GM18505 (cell line): ENCODE measurements around the gene CAPZB.

Experiments
- ATAC-seq: cut with Tn5 transposase; IDR thresholded peaks from one replicate; pipeline ENCODE4 v1.9.1; 2021; ENCODE audit not compliant: unreplicated experiment
- POLR2A ChIP-seq: IDR thresholded peaks from 4 replicates; pipeline ENCODE4 v1.6.1; 2011; ENCODE audit warnings: borderline replicate concordance; ENCODE audit not compliant: insufficient read depth, insufficient read length; ENCODE audit errors: extremely low read depth

CAPZB gene

DNA sequence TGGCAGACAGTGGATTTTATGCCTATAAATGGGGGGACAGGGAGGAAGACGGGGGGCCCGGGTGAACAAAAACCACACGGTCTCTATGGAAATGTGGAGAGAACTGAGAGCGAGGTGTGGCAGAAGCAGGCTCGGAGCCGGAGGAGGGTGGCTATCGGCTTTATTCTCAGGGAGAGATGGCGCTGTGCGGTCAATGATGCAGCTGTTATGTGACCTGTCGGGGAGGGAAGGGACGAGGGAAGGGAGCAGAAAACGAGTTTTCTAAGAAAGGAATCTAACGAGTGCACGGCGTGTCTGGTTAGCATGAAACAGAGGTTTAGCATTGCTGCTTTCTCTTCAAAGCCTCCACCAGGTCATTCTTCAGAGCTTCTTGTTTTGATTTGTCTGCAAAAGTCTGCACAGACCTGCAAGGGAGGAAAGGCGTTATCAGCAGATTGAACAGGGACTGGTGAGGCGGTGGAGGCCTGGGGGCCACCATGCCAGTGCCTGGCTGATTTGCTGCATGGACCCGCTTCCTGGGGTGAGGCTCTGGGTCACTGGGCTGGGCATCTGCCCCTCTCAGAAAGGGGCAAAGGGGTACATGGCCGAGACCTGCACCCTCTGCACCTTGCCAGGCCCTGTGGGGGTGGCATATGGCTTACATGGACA lies 146.0 kb downstream of the CAPZB start:
- no peak for TF ChIP-seq POLR2A
- no peak for ATAC-seq

DNA sequence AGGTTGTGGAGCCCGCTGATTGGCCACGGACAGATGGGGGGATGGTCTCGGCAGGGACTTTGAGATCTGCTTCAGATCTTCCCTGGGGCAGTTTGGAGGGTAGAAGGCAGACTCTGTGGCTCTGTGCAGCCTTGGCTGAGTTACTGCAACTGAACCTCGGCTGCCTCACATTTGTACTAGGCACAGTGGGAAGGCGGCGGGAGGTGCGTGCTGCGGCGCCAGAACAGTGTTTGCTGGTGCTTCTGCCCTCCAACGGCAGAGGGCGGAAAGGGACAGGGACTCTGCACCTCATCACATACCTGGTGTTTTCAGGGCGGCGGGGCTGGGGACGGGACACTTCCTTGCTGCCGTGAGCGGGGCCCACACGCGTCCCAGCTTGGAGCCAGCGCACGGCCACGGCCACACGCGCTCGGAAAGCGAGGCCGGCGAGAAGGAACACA lies 147.0 kb downstream of the CAPZB start:
- TF ChIP-seq POLR2A, result no peak
- ATAC-seq, result no peak

DNA sequence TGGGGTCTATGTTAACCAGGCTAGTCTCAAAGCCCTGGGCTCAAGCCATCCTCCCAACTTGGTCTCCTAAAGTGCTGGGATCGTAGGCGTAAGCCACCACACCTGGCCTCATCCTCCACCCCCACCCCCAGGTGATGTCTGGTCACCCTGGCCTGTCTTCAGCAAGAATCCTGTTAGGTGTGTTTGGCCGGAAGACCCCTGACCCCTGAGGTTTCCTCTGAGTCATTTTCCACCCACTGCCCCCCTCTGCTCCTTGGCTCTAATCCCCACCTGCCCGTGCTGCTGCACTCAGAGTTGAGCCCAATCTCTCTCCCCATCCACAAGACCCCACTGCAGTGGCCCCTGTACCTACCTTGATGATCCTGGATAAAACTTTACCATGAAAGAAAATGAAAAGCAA lies 148.1 kb downstream of the CAPZB start:
- ATAC-seq, result no peak
- TF ChIP-seq POLR2A, result no peak

DNA sequence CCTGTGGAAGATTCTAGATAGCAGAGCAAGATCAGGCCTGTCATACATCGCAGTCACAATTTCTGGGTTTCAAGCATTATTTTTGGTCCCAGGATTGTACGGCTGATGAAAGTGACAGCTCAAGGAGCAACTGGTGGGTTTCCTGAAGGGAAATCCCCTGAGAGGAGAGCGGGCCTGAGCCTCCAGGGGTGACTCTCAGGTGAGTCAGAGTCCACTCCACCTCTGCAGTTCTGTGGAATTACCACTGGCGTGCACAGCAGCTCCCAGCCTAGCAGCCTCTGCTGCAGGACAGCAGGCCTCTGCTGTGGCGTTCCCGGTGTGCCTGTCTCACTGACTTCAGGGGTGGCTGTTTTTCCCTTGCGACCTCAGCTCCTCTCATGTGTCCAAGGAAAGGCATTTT lies 148.8 kb downstream of the CAPZB start:
- TF ChIP-seq POLR2A, result no peak
- ATAC-seq, result no peak

DNA sequence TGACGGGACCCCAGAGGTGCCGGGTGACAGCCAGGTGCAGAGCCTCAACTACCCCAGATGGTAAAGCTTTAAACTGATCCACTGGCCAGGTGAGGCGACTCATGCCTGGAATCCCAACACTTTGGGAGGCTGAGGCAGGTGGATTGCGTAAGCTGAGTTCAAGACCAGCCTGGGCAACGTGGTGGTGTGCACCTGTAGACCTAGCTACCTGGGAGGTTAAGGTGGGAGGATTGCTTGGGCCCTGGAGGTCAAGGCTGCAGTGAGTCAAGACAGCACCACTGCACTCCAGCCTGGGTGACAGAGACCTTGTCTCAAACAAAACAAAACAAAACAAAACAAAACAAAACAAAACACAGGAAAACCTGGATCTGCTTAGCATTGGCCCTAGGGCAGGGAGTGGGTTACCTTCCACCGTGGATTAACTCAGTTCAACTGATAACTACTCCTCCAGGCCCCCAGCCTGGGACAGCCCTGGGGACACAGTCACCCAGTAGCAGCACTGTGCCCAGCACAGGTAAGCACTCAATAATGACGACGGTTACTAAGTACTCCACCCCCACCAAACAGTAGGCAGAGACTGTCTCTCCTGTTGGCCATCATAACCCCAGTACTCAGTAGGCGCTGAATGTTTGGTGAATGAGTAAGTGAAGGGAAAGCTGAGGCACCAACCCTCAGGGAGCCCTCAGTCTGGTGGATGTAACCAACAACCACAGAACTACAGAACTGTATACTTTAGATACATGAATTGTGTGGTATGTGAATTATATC lies 151.6 kb downstream of the CAPZB start:
- no peak for ATAC-seq

DNA sequence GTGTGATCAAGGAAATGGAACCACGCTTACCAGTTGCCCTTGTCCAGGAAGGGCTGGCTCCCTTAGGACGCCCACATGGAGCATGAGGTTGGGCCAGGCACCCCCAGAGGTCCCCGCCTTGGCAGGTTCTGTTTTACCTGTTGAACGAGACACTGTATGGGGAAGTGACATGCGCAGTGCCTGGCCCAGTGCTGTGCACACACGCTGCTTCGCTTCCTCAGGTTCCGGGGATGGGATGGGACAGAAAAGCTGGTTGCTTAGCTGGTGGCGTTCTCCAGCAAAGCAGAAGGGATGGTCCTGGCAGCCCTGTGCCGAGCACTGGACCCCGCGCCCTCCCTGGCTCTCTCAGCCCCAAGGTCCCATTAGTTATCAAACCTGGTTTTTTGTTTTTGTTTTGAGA lies 152.5 kb downstream of the CAPZB start:
- ATAC-seq, result no peak
- TF ChIP-seq POLR2A, result no peak

More for the DNA sequence above, 151.6 kb downstream of the CAPZB start:
- no peak for TF ChIP-seq POLR2A

DNA sequence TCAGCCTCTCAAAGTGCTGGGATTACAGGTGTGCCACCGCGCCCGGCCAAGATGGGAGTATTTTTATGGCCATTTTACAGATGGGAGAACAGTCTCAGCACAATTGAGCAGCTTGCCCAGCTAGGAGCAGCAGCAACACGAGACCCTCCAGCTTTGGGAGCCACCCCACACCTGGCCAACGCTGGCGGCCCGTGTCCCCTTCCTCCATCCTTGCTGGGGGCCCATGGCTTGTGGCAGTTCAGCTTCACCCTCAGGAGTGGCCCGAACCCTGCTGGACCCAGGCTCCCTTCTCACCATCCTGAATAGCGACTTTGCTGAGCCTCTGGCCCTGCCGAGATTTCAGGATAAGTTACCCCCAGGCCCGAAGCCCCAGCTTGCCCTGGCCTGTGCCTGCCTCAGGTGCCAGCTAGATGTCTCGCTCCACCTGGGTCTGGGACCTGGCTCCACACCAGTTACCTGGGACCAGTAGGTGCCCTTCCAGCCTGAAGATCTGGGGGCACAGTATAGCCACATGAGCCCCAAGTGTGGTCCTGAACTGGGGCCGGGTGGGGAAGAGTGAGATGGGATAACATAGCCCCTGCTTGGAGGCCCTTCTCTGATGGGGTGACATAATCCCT lies 154.0 kb downstream of the CAPZB start:
- TF ChIP-seq POLR2A, result no peak
- no peak for ATAC-seq

GRCh38 chr1:19330449-19331135 lies 154.7 kb downstream of the CAPZB start:
- TF ChIP-seq POLR2A, result no peak
- ATAC-seq, result no peak

- no peak for TF ChIP-seq POLR2A
Observed at GRCh38 chr1:19329611-19330010, 155.7 kb downstream of the CAPZB start.

GRCh38 chr1:19329188-19329587 lies 156.2 kb downstream of the CAPZB start:
- no peak for ATAC-seq
- no peak for TF ChIP-seq POLR2A

More at GRCh38 chr1:19329611-19330010, 155.7 kb downstream of the CAPZB start:
- no peak for ATAC-seq

- ATAC-seq, result no peak
- TF ChIP-seq POLR2A, result no peak
Observed at GRCh38 chr1:19328486-19328885, 156.9 kb downstream of the CAPZB start.

GRCh38 chr1:19327736-19328135 lies 157.6 kb downstream of the CAPZB start:
- TF ChIP-seq POLR2A, result no peak
- no peak for ATAC-seq

DNA sequence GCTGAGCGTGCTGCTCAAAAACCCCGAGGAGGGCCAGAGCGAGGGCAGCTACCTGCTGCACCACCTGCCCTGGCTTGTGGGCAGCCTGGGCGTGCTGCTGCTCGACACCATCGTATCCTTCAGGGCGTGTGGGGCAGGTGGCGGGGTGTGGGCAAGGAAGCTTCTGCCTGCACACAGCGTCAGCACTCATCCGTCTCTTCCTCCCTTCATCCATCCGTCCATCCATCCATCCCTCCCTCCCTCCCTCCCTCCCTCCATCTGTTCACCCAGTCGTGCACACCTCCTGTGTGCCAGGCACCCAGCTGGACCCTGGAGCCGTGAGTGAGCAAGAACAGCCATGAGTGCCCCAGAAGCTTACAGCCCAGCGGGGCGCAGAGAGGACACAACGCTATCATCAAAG lies 158.0 kb downstream of the CAPZB start:
- no peak for ATAC-seq
- no peak for TF ChIP-seq POLR2A

DNA sequence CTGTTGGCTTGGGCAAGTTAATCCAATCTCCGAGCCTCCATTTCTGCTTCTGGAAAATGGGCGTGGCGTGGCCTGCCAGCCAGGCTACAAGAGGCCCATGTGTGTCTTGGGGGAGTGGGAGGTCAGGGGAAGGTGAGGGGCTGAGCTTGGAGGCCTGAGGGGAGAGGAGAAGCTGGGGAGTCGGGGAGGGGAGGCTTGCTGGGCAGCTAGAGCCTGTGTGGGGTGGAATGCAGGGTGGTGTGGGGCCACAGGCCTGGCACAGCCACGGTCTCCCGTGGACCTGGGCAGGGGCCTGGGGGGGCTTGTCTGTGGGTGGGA lies 158.6 kb downstream of the CAPZB start:
- ATAC-seq, result no peak

More for the DNA sequence above, 158.6 kb downstream of the CAPZB start:
- TF ChIP-seq POLR2A, result no peak
